ES-I3 (cell line): Measurements from ENCODE around the gene SLC2A8.

Source experiments
- H3K36me3 ChIP-seq: 2 replicates; pipeline ENCODE4 v1.6.1; 2013; ENCODE audit warnings: mild to moderate bottlenecking, low read length, control low read depth, moderate library complexity; ENCODE audit not compliant: insufficient read depth
- H3K4me1 ChIP-seq: 2 replicates; pipeline ENCODE4 v1.6.1; 2013; ENCODE audit warnings: mild to moderate bottlenecking, control low read depth, low read length; ENCODE audit not compliant: insufficient read depth
- H3K9ac ChIP-seq: 2 replicates; pipeline ENCODE4 v1.6.1; 2013; ENCODE audit warnings: low read depth, mild to moderate bottlenecking, low read length, moderate library complexity
- H3K9me3 ChIP-seq: 2 replicates; pipeline ENCODE4 v1.6.1; 2013; ENCODE audit warnings: mild to moderate bottlenecking, low read length, moderate library complexity; ENCODE audit not compliant: control insufficient read depth, insufficient read depth

The SLC2A8 gene

GRCh38 chr9:127422787-127423186, 25.8 kb downstream of the SLC2A8 start:
- H3K9ac ChIP-seq: peak overlapping the region; percentile 98; the same call in 1 of the 2 replicates

GRCh38 chr9:127423476-127423933, 26.5 kb downstream of the SLC2A8 start:
- H3K9me3 ChIP-seq: no peaks in the 10 kb centered on the region
- peak overlapping the region; percentile 98 for H3K9ac ChIP-seq
- peaks cover 15% of the 10 kb centered on the region for H3K4me1 ChIP-seq
- peaks cover 6% of the 10 kb centered on the region; the same call in 1 of the 2 replicates for H3K36me3 ChIP-seq

More at GRCh38 chr9:127422787-127423186, 25.8 kb downstream of the SLC2A8 start:
- Histone ChIP-seq H3K9me3 (no peaks in the 10 kb centered on the region), H3K36me3 (peaks cover 4% of the 10 kb centered on the region; the same call in 1 of the 2 replicates), H3K4me1 (peaks cover 15% of the 10 kb centered on the region)

DNA sequence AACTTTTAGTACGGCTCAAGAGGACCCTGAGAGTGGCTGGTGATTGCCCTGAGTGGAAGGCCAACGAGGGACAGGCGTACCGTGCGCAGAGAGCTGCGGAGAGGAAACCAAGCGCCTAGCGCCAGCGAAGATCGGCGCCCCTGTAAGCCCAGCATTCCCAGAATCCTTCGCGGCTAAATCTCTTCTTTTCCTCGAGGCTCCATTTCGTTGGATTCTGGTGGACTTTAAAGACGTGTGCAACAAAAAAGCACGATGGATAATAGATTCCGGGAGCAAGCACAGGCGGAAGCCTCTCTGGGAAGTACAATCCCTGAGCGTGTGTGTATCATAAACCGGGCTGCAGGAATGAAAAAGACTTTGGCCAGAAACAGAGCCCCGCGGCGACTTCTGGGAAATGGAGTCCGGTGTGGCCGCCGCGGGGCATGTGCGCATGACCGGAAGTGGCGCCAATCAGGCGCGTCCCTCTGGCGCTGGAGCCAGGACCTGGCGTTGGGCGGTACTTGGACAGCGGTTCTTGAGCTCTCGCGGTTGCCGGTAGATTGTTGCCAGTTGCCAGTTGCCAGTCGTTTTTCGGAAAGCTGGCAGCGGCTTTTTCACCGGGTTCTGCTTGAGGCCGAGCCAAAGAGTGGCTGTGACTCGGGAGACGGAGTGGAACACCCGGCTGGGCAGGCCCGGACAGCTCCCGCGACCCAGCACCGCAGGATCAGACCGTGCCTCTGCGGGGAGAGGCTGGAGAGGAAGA, 27.1 kb downstream of the SLC2A8 start, which contains the start of gene ZNF79:
ZNF79 (plus strand) TSS at position 449 of the 742 bp plus-strand sequence. CDS start 406 bp downstream, outside the sequence.
- Histone ChIP-seq H3K4me1 (peaks cover 12% of the 10 kb centered on the region), H3K9me3 (no peaks in the 10 kb centered on the region), H3K9ac (peak within 1 kb of the TSS; percentile 98), H3K36me3 (peaks cover 7% of the 10 kb centered on the region; the same call in 1 of the 2 replicates)

GRCh38 chr9:127424676-127424999, 27.7 kb downstream of the SLC2A8 start:
- Histone ChIP-seq H3K4me1 (peaks cover 9% of the 10 kb centered on the region), H3K9ac (peak overlapping the region; percentile 98), H3K9me3 (no peaks in the 10 kb centered on the region), H3K36me3 (peaks cover 7% of the 10 kb centered on the region; the same call in 1 of the 2 replicates)

GRCh38 chr9:127426756-127427155, 29.8 kb downstream of the SLC2A8 start:
- peaks cover 9% of the 10 kb centered on the region for H3K4me1 ChIP-seq
- H3K36me3 ChIP-seq: peaks cover 7% of the 10 kb centered on the region
- H3K9ac ChIP-seq: no peak overlapping the region

DNA sequence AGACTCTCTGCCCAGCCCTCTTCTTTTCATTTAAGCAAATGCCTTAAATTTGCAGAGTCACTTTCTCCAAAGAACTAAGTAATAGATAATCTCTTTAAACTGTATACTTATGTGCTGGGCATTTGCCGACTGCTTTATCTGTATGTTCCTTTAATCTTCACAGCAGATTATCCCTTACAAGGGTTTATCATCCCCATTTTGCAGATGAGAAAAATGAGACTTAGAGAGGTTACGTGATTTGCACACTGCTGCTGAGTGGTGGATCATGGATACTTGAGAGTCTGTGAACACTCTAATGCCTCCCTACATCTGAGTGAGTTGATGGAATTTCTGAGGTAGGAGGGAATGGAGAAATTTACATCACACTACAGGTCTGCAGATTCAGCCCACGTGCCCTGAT, 31.4 kb downstream of the SLC2A8 start:
- Histone ChIP-seq H3K9ac (no peak overlapping the region), H3K9me3 (no peaks in the 10 kb centered on the region), H3K36me3 (peaks cover 10% of the 10 kb centered on the region), H3K4me1 (no peaks in the 10 kb centered on the region; the same call in 1 of the 2 replicates)

More at GRCh38 chr9:127426756-127427155, 29.8 kb downstream of the SLC2A8 start:
- H3K9me3 ChIP-seq: no peaks in the 10 kb centered on the region

GRCh38 chr9:127430415-127430814, 33.4 kb downstream of the SLC2A8 start:
- H3K36me3 ChIP-seq: peaks cover 20% of the 10 kb centered on the region
- no peaks in the 10 kb centered on the region for H3K4me1 ChIP-seq

DNA sequence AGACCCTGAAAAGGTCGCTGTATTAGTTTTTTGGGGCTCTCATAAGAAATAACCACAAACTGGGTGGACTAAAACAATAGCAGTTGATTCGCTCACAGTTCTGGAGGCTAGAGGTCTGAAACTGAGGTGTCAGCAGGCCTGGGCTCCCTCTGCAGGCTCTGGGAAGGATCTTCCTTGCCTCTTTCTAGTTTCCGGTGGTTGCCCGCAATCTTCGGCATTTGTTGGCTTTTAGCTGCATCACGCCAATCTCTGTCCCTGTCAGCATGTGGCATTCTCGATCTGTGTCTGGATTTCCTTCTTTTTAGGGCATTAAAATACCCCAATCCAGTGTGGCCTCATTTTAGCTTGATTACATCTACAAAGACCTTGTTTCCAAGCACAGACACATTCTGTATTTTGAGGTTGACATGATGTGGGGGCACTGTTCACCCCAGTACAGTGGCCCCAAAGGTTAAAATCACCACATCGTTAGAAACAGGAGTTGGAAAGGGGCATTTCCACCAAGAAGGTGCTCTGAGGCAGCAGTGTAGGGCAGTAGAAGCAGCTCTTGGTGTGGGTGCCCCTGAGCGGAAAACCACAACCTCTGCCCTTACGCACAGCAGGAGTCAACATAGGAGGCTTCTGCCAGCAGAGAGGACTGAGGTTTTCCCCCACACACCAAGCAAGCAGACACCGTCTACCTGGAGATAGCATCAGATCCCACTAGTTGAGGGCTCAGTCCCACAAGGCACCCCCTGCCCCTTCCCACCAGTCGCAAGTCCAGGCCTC, 40.7 kb downstream of the SLC2A8 start:
- H3K4me1 ChIP-seq: no peaks in the 10 kb centered on the region
- no peaks in the 10 kb centered on the region for H3K9me3 ChIP-seq
- H3K36me3 ChIP-seq: peaks cover 29% of the 10 kb centered on the region; the same call in 1 of the 2 replicates
- H3K9ac ChIP-seq: no peak overlapping the region

More at GRCh38 chr9:127430415-127430814, 33.4 kb downstream of the SLC2A8 start:
- H3K9ac ChIP-seq: no peak overlapping the region
- no peaks in the 10 kb centered on the region for H3K9me3 ChIP-seq

DNA sequence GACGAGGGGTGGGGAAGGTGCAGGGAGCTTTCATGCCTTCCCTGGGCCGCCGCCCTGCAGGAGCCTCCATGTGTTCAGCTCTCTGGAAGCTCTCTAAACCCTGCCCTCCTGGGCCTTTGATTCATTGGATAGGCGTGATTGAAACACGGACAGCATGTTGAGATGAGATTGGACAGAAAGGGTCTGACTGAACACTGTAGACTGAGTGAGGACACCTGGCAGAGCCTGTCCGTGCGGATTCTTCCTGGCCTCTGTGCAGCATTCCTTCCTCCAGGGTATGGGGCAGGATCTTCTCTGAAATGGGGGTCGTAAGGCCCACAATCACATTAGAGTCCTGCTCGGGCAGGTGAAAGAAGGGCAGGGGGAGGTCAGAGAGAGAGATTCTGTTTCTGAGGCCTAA, 41.4 kb downstream of the SLC2A8 start:
- Histone ChIP-seq H3K36me3 (peaks cover 25% of the 10 kb centered on the region; the same call in 1 of the 2 replicates), H3K9ac (no peak overlapping the region), H3K9me3 (no peaks in the 10 kb centered on the region), H3K4me1 (no peaks in the 10 kb centered on the region)

DNA sequence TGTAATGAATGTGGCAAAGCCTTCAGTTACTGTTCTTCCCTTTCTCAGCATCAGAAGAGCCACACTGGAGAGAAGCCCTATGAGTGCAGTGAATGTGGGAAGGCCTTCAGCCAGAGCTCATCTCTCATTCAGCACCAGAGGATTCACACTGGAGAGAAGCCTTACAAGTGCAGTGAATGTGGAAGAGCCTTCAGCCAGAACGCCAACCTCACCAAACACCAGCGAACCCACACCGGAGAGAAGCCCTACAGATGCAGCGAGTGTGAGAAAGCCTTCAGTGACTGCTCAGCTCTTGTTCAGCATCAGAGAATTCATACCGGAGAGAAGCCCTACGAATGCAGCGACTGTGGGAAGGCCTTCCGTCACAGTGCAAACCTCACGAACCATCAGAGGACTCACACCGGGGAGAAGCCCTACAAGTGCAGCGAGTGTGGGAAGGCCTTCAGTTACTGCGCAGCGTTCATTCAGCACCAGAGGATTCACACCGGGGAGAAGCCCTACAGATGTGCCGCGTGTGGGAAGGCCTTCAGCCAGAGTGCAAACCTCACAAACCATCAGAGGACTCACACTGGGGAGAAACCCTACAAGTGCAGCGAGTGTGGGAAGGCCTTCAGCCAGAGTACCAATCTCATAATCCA, 47.4 kb downstream of the SLC2A8 start:
- H3K9ac ChIP-seq: no peak overlapping the region
- H3K36me3 ChIP-seq: peaks cover 55% of the 10 kb centered on the region
- H3K4me1 ChIP-seq: peaks cover 4% of the 10 kb centered on the region; the same call in 1 of the 2 replicates
- H3K9me3 ChIP-seq: no peaks in the 10 kb centered on the region; the same call in 1 of the 2 replicates

DNA sequence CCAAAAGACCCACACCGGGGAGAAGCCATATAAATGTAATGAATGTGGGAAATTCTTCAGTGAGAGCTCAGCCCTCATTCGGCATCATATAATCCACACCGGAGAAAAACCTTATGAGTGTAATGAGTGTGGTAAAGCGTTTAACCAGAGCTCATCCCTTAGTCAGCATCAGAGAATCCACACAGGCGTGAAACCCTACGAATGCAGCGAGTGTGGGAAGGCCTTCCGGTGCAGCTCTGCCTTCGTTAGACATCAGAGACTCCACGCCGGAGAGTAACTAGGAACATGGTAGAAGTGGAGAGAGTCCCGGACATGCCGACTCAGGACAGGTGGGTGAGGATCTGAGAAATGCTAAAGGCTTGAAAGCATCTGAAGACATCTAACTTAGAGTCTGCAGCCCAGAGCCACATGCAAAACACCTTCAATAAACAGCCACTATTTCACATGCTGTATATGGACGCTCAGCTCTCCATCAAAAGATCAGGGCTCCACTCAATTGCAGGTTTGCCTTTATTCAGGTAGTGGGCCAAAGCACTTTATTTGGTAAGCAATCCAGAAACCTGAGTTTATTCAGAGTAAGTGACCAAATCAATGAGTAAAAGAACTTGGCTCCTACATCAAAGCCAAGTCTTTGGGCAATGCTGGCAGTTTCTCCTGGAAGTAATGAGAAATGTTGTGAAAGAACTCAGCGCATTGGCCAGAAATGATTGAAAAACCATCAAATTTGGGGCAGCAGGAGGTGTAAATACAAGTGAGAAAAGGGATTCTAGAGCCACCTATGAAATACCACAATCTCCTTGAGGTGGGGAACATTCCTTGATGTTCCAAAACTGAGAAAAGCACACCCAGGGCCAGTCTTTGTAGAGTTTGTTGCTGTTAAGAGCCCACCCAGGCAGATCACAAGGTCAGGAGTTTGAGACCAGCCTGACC, 48.2 kb downstream of the SLC2A8 start:
- Histone ChIP-seq H3K4me1 (peaks cover 4% of the 10 kb centered on the region; the same call in 1 of the 2 replicates), H3K9ac (no peak overlapping the region), H3K9me3 (no peaks in the 10 kb centered on the region; the same call in 1 of the 2 replicates), H3K36me3 (peaks cover 60% of the 10 kb centered on the region)

GRCh38 chr9:127445851-127446712, 49.1 kb downstream of the SLC2A8 start:
- Histone ChIP-seq H3K9me3 (no peaks in the 10 kb centered on the region; the same call in 1 of the 2 replicates), H3K36me3 (peaks cover 68% of the 10 kb centered on the region), H3K4me1 (peaks cover 4% of the 10 kb centered on the region; the same call in 1 of the 2 replicates), H3K9ac (no peak overlapping the region)
